Measurements from ENCODE around the gene APOL3.

DNA sequence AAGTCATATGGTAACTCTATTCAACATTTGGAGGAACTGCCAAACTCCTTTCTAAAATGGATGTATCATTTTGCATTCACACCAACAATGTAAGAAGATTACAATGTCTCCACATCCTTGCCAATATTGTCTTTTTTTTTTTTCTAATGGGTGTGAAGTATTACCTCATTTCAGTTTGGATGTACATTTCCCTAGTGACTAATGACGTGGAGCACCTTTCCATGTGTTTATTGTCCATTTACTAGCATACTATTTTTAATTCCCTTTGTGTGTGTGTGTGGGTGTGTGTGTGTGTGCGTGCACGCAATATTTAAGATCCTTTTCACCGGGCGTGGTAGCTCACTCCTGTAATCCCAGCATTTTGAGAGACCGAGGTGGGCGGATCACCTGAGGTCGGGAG lies 62.7 kb downstream of the APOL3 start:
- no peak for TF ChIP-seq GATA2 (IDR thresholded peaks at IDR 0.05; ENCODE audit: low read depth, low read length)
- no peak for TF ChIP-seq GATA3 (IDR thresholded peaks at IDR 0.05; ENCODE audit: low read depth, low read length)

Data from SH-SY5Y (cell line).